ENCODE results near the gene PLP1.

DNA sequence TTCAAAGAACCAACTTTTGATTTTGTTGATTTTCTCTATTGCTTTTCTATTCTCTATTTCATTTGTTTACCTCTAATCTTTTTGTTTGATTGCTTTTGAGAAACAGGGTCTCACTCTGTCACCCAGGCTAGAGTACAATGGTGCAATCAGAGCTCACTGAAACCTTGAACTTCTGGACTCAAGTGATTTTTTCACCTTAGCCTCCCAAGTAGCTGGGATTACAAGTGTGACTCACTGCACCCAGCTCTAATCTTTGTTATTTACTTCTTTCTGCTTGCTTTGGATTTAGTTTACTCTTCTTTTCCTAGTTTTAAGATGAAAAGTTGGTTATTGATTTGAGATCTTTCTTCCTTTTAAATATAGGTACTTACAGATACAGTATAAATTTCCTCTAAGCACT, 29.2 kb downstream of the PLP1 start:
- TF ChIP-seq CTCF (IDR thresholded peaks at IDR 0.05) (no peak), MAX (CRISPR knock-in tag; IDR thresholded peaks at IDR 0.05) (no peak), ZNF232 (CRISPR knock-in tag; IDR thresholded peaks at IDR 0.05) (no peak), SP1 (CRISPR knock-in tag; conservative IDR thresholded peaks at IDR 0.05) (no peak), TEAD4 (CRISPR knock-in tag; IDR thresholded peaks at IDR 0.05) (no peak), ZNF317 (CRISPR knock-in tag; IDR thresholded peaks at IDR 0.05; ENCODE audit: borderline replicate concordance, low read depth) (no peak), ESRRA (CRISPR knock-in tag; IDR thresholded peaks at IDR 0.05; ENCODE audit: borderline replicate concordance) (no peak), RELA (CRISPR knock-in tag; IDR thresholded peaks at IDR 0.05; ENCODE audit: borderline replicate concordance) (no peak), MYBL2 (CRISPR knock-in tag; IDR thresholded peaks at IDR 0.05) (no peak), ZNF138 (CRISPR knock-in tag; conservative IDR thresholded peaks at IDR 0.05) (no peak), NR2C2 (CRISPR knock-in tag; IDR thresholded peaks at IDR 0.05) (no peak)
- TF ChIP-seq, protein P1, sequence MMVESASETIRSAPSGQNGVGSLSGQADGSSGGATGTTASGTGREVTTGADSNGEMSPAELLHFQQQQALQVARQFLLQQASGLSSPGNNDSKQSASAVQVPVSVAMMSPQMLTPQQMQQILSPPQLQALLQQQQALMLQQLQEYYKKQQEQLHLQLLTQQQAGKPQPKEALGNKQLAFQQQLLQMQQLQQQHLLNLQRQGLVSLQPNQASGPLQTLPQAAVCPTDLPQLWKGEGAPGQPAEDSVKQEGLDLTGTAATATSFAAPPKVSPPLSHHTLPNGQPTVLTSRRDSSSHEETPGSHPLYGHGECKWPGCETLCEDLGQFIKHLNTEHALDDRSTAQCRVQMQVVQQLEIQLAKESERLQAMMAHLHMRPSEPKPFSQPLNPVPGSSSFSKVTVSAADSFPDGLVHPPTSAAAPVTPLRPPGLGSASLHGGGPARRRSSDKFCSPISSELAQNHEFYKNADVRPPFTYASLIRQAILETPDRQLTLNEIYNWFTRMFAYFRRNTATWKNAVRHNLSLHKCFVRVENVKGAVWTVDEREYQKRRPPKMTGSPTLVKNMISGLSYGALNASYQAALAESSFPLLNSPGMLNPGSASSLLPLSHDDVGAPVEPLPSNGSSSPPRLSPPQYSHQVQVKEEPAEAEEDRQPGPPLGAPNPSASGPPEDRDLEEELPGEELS (CRISPR knock-in tag; IDR thresholded peaks at IDR 0.05), result no peak
- TF ChIP-seq, protein P2, sequence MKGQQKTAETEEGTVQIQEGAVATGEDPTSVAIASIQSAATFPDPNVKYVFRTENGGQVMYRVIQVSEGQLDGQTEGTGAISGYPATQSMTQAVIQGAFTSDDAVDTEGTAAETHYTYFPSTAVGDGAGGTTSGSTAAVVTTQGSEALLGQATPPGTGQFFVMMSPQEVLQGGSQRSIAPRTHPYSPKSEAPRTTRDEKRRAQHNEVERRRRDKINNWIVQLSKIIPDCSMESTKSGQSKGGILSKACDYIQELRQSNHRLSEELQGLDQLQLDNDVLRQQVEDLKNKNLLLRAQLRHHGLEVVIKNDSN (CRISPR knock-in tag; IDR thresholded peaks at IDR 0.05), result no peak

Data from WTC11 (cell line).